NCI-H2107 (cell line): ENCODE measurements around the gene NDUFS7.

ENCODE experiments used
- DNase-seq: peaks from one replicate; lab custom pipeline; 2025; lab: John Stamatoyannopoulos, UW

The NDUFS7 gene

DNA sequence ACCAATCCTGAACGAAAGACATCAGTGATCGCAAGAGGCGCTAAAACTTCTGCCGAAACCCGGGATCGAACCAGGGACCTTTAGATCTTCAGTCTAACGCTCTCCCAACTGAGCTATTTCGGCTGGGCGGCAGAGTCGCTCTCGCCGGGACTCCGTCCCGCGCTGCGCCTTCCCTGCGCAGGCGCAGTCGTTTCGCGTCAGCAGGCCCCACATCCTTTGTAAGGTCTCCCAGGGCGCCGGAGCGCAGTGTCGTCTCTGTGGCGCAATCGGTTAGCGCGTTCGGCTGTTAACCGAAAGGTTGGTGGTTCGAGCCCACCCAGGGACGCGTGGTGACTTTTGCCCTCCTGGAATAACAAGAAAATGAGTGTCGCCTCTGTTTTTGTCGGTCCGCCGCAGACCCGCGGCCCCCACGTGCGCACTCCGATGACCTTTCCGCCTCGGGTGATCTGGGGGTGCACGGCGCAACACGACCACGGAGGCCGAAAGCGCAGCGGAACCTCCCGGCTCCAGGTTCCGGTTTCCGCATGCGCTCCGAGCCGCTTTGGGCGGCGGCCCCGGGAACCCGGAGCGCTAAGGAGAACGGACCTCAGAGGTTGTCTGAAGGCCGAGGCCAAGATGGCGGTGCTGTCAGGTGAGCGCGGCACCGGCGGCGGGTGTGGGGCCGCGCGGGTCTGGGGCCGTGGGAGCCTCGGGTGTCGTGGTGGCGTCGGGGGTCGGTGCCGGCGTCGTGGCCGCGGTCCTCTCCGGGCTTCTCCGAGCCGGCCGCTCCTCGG lies at the start of gene NDUFS7:
NDUFS7 (plus strand) TSS at position 596 of the 773 bp plus-strand sequence; CDS start at position 616, 20 bp downstream.
- peak; percentile 75 for DNase-seq

DNA sequence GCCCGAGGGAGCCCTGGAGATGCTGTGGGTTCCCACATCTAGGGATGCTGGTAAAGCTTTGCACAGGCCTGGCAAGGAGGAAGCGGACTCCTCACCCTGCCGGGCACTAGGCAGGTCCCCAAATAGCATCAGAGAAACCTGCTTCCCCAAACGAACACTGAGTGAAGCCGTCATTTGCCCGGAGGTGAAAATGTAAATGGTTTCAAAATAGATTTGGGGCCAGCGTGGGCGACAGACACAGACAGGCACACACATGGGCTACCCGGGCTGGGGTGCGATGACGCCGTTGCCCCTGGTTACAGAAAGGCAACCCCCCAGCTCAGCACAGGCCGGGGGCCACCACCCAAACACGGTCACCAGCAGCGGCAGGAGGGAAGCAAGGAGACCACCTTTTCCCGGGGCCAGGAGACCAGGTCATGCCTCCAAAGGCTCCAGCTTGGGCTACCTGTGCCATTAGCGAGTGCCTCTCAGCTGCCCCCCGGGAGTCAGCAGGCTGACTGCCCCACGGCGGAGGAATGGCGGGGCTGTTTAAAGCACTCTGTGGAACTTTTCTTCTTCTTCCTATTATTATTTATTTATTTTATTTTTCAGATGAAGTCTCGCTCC lies 47.5 kb upstream of the NDUFS7 start:
- DNase-seq, result no peak

DNA sequence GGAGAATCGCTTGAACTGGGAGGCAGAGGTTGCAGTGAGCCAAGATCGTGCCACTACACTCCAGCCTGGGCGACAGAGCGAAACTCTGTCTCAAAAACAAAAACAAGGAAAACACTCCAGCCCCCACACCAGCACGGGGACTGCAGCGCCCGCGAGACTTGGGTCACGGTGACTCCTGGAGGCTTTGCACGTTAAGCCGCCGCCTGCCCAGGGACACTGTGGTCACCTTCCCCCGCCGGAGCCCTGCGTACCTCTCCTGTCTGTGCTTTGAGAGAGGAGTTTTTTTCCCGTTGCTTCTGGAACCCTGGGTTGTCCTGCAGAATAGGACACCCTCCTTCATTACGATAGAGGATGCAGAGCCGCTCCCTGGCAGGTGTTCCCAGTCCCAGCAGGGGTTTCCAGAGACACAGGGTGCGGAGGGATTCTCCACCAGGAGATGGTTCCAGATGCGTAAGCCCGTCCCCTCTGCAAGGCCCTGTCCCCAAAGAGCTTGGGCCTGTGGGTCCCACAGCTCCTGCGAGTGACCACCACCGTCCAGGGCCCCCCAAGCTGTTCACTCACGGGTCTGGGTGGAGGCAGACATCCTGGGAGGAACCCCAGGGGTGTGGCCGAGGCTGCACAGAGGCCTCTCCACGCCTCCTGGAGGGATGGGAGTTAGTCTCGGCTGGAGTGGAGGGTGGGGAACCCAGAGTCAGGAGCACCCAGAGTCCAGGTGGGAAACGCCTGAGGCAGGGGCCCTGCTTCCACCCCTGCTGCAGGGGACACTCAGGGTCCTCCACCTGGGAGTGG lies 42.8 kb upstream of the NDUFS7 start:
- DNase-seq, result no peak

DNA sequence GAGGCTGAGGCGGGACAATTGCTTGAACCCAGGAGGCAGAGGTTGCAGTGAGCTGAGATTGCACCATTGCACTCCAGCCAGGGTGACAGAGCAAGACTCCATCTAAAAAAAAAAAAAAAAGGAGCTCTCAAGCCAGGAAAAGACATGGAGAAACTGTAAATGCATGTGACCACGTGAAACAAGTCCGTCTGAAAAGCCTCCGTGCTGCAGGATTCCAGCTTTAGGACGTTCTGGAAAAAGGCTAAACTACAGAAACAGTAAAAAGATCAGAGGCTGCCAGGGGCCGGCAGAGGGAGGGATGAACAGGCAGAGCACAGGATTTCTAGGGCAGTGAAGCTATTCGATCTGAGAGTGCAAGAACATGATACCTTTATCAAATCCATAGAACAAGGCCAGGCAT lies 40.7 kb upstream of the NDUFS7 start:
- DNase-seq, result no peak

- DNase-seq, result no peak
Measured at GRCh38 chr19:1349211-1349610, 34.5 kb upstream of the NDUFS7 start.

DNA sequence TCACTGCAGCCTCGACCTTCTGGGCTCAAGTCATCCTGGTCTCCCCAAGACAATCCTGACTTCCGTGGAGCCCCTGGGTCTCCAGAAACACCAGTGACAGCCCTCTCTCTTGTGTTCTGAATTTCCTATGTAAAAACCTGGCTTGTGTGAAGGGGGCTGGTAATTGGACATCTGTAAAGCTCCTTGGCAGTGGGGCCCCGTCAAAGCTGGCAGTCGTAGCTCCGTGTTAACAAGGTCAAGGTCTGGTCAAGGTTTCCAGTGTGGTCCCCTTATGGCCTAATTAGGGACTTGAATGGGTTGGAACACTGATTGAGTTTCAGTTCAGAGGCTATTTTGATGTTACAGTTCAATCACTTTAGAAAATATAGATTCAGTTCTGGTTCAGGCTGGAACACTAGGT lies 32.8 kb upstream of the NDUFS7 start:
- DNase-seq, result no peak

DNA sequence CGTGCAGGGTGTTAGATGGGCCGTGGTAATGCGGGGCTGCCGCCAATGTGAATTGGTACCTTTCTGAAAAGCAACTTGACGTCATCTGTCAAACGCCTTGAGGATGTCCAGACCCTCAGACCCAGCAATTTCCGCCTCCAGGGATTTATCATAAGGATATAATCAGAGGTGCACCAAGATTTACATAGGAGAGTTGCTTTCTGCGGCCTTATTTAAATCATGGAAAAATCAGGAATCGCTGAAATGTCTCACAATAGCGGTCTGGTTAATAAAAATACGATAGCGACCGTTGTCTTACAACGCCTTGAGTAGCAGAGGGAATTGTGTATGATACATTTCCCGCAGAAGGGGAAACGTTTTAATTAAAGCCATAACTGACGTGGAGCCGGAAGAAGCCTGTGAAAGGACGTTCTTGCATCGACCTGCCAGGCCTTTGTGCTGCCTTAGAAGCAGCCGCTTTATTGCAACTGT lies 32.3 kb upstream of the NDUFS7 start:
- DNase-seq, result no peak

DNA sequence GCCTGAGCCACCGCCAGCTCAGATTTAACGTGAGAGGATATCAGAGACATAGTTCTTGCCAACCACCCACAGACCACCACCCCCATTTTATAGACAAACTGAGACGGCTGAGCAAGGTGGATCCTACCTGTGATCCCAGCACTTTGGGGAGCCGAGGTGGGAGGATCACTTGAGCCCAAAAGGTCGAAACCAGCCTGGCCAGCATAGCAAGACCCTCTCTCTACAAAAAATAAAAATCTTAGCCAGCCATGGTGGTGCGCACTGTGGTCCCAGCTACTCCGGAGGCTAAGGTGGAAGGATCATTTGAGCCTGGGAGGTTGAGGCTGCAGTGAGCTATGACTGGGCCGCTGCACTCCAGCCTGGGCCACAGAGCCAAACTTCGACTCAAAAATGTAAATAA lies 30.6 kb upstream of the NDUFS7 start:
- no peak for DNase-seq

DNA sequence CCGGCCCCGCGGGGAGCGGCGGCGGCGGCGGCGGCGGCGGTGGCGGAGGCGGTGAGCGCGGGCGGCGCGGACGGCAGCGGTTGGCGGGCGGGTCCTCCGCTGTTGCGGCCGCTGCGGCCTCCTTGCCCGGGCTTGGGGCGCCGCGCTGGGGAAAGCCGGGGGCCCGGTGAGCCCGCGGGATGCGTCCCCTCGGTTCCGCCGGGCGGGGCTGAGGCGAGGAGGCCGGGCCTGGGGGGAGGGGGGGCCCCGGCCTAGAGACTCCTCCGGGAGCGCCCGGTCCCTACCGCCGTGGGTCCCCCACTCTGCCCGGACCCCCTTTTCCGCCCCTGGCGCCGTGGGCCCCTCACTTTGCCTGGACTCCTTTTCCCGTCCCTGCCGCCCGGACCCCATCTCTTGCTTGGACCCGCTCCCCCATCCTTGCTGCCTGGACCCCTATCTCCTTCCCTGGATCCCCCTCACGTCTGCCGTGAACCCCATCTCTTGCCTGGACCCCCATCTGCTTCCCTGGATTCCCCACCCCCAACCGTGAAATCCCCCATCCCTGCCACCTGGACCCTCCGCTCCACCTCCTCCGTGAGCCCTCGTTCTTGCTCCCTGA lies 28.6 kb upstream of the NDUFS7 start:
- DNase-seq, result no peak

DNA sequence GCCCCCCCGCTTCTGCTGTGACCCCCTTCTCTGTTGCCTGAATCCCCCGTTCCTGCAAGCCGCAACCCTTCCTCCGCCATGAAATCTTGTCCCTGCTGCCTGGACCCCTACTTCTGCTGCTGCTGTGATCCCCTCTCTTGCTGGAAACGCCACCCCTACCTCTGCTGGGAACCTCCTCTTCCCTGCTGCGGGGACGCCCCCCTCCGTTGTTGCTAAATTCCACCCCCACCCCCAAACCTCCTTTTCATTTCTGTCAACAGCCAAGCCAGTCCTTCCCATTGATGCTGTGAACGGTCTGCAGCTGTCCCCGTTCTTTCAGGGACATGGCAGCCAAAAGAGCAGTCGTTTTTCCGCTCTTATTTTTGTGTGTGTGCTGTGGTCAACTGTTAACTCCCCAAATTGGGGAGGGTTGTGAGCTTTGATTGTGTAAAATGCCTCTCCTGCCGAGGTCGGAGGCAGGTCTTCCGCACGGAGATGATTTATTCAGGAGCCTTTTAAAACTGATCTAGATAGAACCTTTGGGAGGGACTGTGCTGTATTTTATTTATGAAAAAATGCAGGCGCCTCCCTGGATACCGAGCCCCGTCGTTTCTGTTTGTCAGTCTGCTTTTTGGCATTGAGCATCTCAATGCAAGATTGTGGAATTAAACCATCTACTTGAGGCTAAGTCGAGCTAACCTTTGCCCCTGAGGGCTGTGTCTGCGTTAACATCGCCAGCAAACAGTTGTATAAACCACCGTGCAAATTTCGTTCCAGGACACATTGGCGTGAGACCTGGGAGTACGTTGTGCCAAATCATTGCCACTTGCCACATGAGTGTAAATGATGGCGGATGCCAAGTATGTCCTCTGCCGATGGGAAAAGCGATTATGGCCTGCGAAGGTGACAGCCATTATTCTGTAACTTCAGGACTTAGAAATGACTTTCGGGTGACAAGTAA lies 27.9 kb upstream of the NDUFS7 start:
- no peak for DNase-seq

GRCh38 chr19:1356508-1356865 lies 27.2 kb upstream of the NDUFS7 start:
- DNase-seq, result no peak

DNA sequence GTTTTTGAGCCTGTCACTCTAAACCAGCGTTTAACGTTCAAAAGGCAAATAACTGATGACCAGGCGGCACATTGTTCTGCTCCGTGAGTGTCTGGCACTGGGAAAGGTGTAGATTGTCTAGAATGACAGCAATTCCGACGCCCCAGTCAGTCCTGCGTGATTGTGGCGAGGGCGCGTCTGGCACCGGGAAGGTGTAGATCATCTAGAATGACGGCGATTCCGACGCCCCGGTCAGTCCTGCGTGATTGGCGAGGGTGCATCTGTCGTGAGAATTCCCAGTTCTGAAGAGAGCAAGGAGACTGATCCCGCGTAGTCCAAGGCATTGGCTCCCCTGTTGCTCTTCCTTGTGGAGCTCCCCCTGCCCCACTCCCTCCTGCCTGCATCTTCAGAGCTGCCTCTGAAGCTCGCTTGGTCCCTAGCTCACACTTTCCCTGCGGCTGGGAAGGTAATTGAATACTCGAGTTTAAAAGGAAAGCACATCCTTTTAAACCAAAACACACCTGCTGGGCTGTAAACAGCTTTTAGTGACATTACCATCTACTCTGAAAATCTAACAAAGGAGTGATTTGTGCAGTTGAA lies 26.1 kb upstream of the NDUFS7 start:
- DNase-seq, result no peak

- no peak for DNase-seq
Measured at GRCh38 chr19:1360126-1360817, 23.4 kb upstream of the NDUFS7 start.

DNA sequence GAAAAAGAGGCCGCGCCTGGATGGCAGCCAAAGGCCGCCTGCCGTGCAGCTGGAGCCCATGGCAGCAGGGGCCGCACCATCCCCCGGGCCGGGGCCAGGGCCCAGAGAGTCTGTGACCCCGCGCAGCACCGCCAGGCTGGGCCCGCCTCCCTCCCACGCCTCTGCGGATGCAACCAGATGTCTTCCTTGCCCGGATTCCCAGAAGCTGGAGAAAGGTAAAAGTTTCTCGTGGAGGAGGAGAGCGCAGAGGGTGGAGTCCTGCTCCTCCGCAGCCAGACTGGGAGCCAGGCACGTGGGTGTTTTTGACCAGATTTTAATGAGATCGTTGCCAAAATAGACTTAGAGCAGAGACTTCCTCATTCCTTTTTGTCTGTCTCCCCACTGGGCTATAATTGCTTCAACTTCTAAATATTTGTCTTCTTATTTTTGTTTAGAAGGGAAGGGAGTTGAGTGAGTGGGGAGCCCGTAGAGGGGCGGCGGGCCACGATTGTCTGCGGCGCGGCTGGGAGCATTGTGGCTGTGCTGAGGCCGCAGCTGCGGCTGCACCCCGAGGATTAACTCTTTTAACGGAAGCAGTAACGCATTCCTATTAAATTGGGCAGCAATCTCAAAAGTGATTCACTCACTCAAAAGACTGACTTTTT lies 22.8 kb upstream of the NDUFS7 start:
- DNase-seq, result no peak

DNA sequence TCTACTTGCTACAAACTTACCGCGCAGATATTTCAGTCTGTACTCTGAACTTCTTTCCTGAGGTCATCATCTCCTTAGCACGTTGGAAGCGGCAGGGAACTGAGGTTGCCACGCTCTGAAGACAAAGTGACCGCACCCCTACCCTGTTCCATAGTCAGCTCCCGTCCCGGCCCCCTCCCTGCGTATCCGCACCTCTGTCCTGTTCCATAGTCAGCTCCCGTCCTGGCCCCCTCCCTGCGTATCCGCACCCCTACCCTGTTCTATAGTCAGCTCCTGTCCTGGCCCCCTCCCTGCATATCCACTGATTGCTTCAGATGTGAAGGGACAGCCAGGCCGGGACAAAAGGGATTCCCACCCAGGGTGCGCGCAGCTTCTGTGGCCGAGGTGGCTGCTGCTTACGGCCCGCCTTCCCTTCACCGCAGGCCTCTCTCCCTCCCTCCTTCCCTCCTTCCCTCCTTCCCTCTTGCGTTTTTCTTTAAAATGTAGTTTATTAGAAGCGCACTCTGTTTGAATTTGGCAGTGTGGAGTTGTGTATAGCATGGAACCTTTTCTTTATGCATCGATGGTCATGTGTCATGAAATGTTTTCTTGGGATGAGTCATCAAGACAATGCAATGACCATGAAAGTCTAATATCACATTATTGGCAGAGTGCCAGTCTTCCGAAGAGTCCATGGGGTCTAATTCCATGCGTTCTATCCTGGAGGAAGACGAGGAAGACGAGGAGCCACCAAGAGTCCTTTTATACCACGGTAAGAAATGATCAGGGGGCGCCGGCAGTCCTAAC lies 21.9 kb upstream of the NDUFS7 start:
- DNase-seq, result no peak

GRCh38 chr19:1362387-1363257 lies 21.1 kb upstream of the NDUFS7 start:
- DNase-seq, result no peak

- DNase-seq, result no peak
Measured at GRCh38 chr19:1363599-1363998, 20.1 kb upstream of the NDUFS7 start.

DNA sequence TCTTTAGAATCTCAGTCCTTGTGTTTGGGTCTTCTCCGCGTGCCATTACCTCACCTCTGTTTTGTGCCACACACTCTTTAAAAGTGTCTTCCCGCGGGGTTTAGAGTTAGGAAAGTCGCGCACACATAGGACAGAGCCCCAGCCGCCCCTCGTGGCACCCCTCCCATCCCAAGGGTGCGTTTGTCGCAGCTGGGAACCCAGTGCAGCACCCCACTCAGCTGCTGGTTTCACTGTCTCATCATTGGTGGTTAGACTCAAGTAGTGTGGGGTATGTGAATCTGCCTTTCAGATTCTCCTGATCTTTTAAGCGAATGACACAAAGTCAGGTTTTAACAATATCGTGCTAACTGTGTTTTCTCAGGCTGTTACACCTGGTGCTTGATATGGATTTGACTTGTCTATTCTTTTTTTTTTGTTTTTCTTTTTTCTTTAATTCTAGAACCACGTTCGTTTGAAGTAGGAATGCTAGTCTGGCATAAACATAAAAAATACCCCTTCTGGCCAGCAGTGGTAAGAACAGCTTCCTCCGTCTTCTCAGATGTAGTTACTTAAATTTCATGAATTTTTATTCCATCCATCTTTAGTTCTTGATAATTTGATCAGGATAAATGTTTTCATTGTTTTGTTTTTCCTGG lies 19.5 kb upstream of the NDUFS7 start:
- no peak for DNase-seq
